Fibroblast of skin of abdomen (primary cell): ENCODE measurements around the gene COX5A.
A peak's percentile ranks its signal among the peaks of the same experiment; 100 is the strongest.
"Not testable (repeated sequence)": the region's sequence is repeated elsewhere in the genome, so short reads cannot be mapped to it uniquely, and the experiment has no call there.

Source experiments
- DNase-seq: peaks from one replicate; pipeline ENCODE4 v3.0.0-alpha.2; 2013

The COX5A gene

DNA sequence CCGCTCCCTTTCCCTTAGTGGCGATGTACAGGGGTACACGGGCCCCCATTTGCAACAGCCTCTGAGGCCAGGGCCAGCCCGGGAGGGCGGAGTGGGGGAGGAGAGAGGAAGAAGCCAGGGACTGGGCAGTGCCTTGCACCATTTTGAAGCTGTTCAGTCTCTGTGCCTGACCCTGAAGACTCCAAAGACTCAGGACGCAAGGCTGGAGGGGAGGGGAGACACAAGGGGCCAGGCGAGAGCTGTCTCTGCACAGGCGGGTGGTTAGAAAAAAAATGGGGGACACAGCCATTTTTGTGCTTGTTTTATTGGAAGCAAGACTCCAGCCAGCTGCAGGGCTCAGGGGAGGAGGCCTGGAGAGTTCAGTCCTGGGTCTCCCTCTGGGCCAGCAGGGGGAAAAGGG lies 17.1 kb upstream of the COX5A start:
- DNase-seq, result no peak

DNA sequence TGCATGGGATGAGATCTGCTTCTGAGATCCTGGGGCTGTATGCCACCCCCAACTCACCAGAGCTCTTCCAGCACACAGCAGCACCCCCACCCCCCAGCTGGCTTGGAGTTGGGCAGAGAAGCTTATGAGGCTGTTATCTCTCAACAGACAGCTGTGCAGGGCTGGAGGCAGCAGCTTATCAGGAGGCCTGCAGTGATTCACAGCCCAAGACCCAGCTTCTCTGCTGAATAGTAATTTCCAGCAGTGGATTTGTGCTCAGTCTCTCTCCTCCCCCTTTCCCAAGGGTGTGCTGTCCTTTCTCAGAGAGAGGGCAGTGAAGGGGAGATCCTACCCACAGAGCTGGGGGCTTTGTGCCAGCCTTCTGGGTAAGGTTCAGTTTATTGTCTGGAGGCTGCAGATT lies 16.6 kb upstream of the COX5A start:
- DNase-seq, result peak; percentile 53

DNA sequence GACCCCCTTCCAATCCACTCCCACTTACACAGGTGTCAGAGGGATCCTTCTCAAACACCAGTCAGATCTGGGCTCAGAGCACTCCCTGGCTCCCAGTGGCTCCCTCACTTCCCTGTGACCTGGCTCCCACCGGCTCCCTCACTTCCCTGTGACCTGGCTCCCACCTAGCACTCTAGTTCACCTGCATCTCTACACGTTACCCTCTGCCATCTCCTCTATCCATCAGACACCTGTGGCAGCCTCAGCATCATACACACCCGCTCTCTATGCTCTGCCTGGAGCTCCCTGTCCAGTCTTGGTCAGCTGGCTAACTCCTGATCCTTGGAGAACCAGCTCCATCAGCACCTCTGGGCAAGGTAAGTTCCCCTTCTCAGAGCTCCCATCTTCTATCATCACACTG lies 13.1 kb upstream of the COX5A start:
- DNase-seq, result no peak

DNA sequence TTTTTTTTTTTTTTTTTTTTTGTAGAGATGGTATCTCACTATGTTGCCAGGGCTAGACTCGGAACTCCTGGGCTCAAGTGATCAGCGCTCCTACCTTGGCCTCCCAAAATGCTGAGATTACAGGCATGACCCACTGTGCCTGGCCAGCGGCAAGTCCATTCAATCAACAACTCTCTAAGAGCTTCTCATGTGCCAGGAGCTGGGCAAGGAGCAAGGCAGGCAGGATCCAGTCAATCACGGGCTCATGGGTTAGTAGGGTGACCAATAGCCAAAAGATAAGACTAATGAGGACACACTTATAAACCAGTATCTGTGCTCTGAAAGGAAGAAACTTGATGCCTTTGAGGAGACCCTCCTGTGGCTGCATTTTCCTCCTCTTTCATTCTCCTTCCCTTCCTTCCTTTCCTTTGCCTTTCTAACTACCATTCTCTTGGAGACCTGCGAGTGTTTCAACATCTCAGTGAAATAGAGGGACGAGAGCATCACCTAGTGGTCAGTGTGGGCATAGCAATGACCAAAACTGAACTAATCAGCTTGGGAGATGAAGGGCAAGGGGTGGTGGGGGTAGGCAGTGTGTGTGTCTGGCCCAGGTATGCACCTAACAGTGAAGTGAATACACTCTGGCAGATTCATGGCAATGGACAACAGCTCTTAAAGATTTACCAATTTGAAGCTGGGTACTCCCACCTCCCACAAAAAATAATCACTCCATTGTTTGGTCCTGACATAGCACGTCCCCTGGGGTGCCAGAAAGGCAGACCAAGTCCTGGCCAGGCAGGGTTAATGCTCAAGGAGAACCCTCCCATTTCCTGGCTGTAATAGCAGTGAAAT lies 12.4 kb upstream of the COX5A start:
- peak; percentile 66 for DNase-seq

DNA sequence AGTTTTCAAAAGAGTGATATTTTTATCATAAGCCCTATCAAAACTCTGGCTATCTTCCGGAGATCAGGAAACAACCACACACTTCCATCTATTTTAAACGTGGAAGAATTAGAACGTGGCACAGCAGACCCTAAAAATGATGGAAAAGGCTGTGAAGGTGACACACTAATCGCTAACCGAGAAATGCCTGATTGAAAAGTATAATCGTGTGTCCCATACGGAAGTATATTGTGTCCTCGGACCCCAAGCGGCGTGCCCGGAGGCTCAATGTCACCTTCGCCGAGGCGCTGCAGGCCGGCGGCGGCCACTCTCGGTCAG lies 642 bp downstream of the COX5A start:
- no peak for DNase-seq

DNA sequence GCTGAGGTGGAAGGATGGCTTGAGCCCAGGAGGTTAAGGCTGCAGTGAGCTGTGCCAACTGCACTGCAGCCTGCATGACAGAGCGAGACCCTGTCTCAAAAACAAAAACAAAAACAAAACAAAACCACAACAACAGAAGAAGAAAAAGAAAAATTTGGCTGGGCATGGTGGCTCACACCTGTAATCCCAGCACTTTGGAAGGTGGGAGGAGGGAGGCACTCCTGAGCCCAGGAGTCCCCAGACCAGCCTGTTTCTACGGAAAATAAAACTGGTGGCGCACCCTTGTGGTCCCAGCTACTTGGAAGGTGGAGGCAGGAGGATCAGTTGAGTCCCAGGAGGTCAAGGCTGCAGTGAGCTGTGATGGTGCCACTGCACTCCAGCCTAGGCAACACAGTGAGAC lies 2.7 kb downstream of the COX5A start:
- not testable (repeated sequence) for DNase-seq

DNA sequence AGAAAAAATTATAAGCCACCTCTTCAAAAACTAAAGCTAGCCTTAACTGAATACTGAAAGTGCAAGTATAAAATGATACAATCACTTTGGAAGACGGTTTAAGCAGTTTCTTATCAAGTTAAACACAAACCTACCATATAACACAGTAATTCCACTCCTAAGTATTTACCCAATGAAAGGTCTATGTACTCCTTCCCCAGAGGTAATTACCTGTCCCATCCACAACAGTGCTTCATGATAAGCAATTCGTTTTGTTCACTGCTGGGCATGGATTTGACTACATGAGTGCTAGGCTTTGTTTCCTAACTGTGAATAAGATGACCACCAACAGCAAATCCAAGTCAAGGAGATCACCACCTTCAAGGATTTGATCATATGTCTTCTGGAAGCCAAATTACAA lies 4.3 kb downstream of the COX5A start:
- no peak for DNase-seq

DNA sequence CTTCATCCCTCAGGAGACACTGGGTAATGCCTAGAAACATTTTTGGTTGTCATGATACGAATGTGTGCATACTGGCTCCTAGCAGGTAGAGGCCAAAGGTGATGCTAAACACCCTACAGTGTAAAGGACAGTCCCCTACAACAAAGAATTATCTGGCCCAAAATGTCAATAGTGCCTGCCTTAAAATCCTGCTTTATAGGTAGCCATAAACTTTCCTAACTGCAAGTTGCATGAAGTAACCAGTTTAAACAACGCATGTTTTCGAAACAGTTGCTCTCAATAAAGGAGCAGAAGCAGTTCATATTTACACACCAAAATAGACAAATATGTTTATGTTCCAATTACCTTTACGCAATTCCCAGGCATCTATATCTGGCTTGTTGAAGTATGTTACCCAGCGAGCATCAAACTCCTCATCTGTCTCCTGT lies 9.1 kb downstream of the COX5A start:
- no peak for DNase-seq

DNA sequence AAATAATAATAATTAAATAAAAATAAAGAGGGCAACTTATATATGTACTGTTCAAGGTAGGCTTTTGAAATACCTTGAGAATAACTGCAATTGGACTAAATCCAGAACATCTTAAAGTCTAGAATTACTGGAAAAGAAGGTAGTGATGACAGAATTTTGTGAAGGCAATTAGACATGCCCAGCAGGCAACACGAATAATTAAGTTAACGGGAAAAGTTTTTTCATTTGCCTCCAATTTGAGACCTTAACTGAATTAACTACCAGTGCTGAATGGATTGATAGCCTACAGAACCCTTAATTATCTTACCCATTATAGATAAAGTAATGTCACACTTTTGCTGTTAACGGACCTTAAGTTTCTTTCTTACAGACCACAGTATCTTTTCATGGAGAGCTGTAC lies 13.3 kb downstream of the COX5A start:
- no peak for DNase-seq

DNA sequence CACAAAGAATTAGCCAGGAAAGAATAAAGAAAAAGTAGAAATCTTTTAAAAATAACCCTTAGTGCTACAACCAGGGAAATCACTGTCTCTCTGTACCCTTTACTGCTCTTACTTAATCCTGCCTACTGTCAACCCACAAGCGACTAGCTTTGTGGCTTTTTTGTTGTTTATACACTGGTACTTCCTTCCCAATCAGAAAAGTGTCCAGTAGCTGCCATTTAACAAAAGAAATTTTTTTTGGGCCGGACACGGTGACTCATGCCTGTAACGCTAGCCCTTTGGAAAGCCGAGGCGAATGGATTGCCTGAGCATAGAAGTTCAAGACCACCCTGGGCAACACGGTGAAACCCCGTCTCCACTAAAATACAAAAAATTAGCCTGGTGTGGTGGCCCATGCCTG lies 17.4 kb downstream of the COX5A start:
- DNase-seq, result no peak

DNA sequence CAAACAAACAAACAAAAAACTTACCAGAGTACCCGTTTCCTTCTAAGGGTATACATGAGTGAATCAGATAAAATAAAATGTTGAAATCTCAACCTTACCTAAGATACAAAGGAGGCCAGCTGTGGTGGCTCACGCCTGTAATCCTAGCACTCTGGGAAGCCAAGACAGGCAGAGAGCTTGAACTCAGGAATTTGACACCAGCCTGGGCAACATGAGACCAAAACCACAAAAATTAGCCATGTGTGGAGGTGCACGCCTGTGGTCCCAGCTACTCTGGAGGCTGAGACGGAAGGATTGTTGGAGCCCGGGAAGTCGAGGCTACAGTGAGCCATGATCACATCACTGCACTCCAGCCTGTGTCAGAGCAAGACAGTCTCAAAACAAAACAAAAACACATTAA lies 20.2 kb downstream of the COX5A start:
- DNase-seq, result peak; percentile 14

DNA sequence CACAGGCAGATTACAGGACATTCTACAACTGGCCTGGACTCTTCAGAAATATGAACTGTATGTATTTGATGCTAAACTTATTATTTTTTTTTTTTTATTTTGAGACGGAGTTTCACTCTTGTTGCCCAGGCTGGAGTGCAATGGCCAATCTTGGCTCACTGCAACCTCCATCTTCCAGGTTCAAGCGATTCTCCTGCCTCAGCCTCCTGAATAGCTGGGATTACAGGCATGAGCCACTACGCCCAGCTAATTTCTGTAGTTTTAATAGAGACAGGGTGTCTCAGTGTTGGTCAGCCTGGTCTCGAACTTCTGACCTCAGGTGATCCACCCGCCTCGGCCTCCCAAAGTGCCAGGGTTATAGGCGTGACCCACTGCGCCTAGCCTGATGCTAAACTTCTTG lies 24.1 kb downstream of the COX5A start:
- not testable (repeated sequence) for DNase-seq

DNA sequence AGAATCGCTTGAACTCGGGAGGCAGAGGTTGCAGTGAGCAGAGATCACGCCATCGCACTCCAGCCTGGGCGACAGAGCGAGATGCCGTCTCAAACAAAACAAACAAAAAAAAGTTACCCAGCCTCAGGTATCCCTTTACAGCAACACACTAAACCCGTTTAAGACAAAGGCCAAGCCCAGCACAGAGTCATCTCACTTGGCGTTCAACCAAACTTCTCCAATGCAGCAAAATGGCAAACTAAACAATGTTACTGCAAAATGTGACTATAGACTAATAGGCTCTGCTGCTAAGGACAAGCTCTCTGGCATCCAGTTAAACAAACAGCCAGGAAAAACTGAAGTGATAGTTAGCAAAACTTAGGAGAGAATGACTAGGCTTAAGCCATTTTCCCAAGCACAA lies 24.8 kb downstream of the COX5A start:
- no peak for DNase-seq

DNA sequence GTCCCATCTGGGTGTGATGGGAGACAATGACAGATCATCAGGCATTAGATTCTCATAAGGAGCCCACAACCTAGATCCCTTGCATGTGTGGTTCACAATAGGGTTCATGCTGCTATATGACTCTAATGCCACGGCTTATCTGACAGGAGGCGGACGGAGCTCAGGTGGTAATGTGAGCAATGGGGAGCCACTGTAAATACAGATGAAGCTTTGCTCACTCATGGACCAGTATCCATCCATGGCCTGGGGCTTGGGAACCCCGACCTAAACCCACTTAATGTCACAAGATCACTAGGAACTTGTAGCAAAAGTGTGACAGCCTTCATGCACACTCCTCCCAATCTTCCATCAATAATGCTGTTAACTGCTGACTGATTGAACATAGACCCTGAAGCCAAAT lies 29.2 kb downstream of the COX5A start:
- DNase-seq, result no peak

DNA sequence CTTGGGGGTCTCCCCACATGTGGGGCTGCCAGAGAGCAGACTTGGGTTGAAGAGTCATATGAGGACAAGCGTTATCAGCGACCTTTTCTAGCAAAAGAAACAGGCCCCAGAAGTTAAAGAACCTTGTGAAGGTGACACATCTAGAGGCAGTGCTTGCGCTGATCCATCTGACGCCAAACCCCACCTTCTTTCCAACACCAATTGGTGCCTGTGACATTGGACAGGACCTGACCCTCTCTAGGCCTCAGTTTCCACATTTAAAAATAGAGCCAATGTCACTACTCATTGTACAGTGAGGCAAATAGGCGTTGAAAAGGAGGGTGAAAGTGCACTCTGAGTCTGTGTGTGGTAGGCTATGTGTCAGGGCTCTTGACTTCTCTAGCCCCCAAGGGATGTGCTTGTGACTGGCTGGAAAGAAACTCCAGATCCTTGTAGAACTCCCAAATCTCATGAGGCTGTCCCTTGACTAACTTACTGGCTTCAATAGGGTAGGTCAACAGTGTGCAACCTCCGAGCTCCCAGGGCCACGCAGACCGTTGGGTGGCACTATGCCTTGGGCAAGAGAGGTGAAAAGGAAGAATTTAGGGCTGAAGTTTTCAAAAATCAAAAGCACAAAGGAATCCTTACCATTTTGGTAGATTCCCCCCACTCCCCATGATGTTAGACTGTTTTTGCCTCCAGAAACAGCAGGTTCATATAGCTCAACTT lies 30.6 kb downstream of the COX5A start:
- DNase-seq, result no peak

DNA sequence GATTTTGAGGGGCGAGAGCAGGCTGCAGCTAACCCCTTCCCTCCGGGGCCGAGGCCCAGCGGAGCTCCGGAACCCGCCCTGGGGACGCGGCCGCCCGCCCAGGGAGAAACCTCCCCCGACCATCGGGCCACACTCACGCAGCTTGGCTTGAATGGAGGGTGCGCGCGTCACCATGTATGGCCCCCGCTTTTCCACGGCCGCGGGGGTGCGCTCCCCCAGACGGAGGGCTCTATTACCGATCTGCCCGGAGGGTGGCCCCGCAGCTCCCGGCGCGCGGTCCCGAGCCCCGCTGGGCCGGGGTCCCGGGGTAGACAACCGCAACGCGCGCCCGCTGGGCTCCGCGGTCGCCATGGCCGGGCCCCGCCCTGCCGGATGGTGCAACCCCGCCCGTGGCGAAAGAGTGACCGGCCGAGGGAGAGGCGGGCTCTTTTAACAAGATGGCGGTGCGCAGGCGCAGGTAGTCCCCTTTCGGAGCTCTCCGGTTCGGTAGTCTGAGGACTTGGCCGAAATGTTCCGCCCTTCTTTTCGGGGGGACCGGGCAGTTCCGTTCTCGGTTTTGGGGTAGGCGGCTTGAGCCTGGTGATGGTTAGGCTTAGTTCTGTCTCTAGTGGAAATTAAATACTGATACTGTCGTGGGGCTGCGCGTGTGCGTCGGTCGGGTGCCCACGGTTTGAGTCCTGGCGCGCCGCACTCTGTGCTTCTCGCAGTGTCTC lies 31.3 kb downstream of the COX5A start, which contains the start of gene FAM219B:
FAM219B (minus strand) TSS at position 402 of the 713 bp plus-strand sequence; CDS start at position 351, 51 bp downstream.
- DNase-seq, result peak; percentile 83

DNA sequence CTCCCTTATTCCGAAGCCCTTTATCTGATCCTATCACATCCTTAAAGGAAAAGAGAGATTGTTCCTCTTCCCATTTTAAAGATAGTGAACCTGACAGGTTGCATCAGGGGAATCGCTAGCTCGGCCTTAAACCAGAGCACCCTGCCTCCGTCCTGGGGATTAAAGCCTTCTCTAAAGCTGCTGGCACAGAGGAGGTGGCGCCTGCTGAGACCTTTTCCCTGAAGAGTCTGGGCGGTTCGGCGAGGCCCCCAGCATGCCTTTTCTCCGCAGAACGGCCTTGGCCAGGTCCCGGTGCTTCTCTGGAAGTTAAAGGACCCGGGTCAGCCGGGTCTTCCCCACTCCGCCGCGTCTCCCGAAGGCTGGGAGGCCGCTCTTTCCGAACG lies 31.8 kb downstream of the COX5A start:
- peak; percentile 14 for DNase-seq

DNA sequence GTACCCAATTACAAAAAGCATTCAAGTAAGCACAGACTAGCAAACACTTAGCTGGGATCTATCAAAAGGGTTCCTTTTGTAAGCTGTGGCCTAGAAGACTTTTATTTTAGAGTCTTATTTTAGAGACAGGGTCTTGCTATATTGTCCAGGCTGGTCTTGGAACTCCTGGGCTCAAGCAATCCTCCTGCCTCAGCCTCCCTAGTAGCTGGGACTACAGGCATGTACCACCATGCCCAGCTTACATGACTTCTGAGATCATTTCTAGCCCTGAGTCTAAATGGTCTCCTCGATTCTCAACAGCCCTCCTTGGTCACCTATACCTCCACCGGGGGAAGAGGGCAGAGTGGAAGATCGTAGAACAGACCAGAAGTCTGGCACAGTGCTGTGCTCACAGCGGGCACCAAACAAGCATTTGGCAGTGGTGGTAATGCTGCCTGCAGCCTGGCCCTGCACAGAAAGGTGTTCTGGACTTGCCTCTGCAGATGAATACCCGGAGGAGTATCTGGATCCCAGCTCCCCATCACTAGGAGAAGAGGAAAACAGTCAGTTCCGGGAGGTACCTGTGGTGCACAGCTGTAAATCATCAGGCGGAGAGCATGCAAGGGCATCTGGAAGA lies 33.6 kb downstream of the COX5A start:
- DNase-seq, result no peak

DNA sequence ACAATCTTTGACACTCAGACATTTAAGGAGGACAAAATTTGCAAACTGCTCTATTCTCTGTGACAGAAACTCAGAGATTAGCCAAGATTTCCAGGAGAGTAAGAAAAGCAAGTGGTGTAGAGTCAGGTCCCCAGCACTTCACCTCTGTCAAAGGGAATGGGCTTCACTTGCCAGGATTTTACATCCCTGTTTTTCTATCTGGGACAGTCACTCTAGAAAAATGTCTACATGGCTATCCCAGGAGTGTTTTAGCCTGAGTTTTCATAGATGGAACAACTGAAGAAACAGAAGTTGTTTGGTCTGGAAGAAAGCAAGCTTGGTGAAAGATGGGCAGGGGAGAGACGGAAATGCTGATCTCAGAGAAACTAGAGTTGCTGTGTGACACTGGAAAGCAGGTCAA lies 34.2 kb downstream of the COX5A start:
- DNase-seq, result no peak

DNA sequence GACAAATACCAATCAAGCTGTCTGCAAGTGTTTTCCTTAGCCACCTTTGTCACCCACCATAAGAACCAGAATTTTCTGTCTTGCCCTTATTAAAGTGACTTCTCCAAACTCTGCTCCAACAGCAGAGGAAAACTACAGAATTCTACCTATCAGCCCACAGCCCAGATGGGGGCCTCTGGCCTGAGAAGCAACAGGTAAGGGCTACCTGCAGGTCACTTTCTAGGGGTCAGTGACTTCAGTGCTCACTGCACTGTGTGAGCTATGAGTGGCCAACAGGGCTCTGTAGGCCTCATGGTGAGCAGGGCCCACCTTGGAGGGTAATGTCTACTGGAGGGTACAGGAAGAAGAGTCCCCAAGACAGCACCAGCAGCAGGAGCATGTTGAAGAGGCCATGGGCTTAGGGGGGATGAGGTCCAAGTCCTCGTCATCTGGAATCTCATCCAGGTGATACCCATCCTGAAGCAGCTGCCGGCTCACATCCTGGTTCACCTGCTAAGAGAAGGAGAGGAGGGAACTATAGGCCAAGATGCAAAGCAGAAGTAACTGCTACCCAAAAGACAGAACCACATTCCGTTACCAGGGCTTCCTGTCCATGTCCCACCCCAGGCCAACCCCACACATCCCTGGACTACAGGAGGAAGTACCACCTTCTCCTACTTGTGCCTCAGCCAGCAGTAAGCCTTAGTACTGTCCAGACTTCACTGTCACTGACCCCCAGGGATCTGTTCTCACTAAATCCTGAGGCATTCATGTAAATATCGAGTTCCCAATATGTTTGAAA lies 35.4 kb downstream of the COX5A start:
- no peak for DNase-seq

DNA sequence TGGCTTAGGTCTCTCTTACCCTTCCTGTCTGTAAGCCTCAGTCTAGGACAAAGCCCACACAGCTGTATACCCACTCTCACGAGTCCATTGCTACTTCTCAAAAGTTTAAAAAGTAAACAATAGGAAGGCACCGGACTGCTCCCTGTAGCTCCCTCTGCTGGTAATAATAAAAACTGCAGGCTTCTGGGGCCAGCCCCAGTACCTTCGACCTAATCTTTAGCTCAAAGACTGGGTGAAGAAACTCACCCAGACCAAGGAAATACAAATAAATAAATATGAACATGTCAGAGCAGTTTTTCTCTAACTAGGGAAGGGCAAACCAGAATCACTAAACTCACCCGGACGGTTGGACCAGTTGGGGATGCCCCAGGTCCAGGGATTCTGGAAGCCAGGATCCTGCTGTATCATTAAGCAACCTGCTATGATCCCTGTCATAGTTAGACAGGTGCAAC lies 36.2 kb downstream of the COX5A start:
- DNase-seq, result peak; percentile 42

DNA sequence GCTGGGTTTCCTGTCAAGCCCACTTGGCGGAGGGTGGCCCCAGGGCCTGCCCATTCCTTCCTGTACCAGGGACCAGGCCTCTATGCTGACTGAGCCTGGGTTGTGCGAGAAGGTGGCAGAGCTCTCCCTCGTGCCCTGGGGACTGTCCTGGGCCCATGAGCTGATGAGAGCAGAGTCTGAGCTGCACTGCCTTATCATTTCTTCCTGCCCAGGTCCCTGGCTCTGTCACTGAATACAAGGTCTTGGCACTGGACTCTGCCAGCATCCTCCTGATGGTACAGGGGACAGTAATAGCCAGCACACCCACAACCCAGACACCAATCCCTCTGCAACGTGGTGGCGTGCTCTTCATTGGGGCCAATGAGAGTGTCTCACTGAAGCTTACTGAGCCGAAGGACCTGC lies 40.6 kb downstream of the COX5A start:
- no peak for DNase-seq
